Brain microvascular endothelial cell (primary cell): ENCODE data around the gene FXYD6.

Experiments used
- DNase-seq: peaks from one replicate; pipeline ENCODE4 v3.0.0-alpha.2; 2020
- H3K27ac ChIP-seq: fragments of 250-450 bp; sonication (Bioruptor Pico); 2 replicates; pipeline ENCODE4 v1.5.1; 2020; ENCODE audit warnings: mild to moderate bottlenecking, moderate library complexity
- H3K27me3 ChIP-seq: fragments of 250-450 bp; sonication (Bioruptor Pico); replicated peaks from 2 replicates; pipeline ENCODE4 v1.5.1; 2020; ENCODE audit warnings: mild to moderate bottlenecking
- H3K36me3 ChIP-seq: fragments of 250-450 bp; sonication (Bioruptor Pico); replicated peaks from 2 replicates; pipeline ENCODE4 v1.5.1; 2020; ENCODE audit warnings: mild to moderate bottlenecking
- H3K4me3 ChIP-seq: 2 replicates; pipeline ENCODE4 v1.5.1; 2011; ENCODE audit warnings: low read depth, mild to moderate bottlenecking, control low read depth, low read length, moderate library complexity
- CTCF ChIP-seq: IDR thresholded peaks from 2 replicates; pipeline ENCODE4 v1.5.1; 2011; ENCODE audit warnings: low read depth, mild to moderate bottlenecking, moderate library complexity, low read length, control low read depth, inconsistent platforms; ENCODE audit errors: missing control alignments
- in situ Hi-C: cut with HindIII; loops from 2 replicates; pipeline ENCODE4 v1.10.0; 2017; ENCODE audit warnings: low sequenced_read_pairs, low pct_ligation_motif_present

Gene FXYD6

GRCh38 chr11:117822074-117823033 is 54.1 kb downstream of the FXYD6 start:
- in situ Hi-C loops = loop anchor here (25.0 kb wide), 1 partner anchor 385 kb away; no protein-coding TSS in a partner anchor
- DNase-seq = no peak

GRCh38 chr11:117821431-117821830 is 55.0 kb downstream of the FXYD6 start:
- in situ Hi-C loops = loop anchor here (25.0 kb wide), 1 partner anchor 384 kb away; no protein-coding TSS in a partner anchor
- H3K4me3 ChIP-seq = no peak overlapping the region
- no peaks in the 10 kb centered on the region for H3K27me3 ChIP-seq
- no peak for TF ChIP-seq CTCF
- H3K27ac ChIP-seq = no peak overlapping the region
- no peaks in the 10 kb centered on the region for H3K36me3 ChIP-seq
- DNase-seq = no peak

More at GRCh38 chr11:117822074-117823033, 54.1 kb downstream of the FXYD6 start:
- TF ChIP-seq CTCF = peak; percentile 86
- Histone ChIP-seq H3K27me3 (no peaks in the 10 kb centered on the region), H3K27ac (no peak overlapping the region), H3K36me3 (no peaks in the 10 kb centered on the region), H3K4me3 (no peak overlapping the region)

GRCh38 chr11:117820516-117820915 is 55.9 kb downstream of the FXYD6 start:
- H3K36me3 ChIP-seq = no peaks in the 10 kb centered on the region
- DNase-seq = no peak
- H3K27me3 ChIP-seq = no peaks in the 10 kb centered on the region
- no peak for TF ChIP-seq CTCF
- H3K4me3 ChIP-seq = no peak overlapping the region
- in situ Hi-C loops = loop anchor here (25.0 kb wide), 1 partner anchor 383 kb away; no protein-coding TSS in a partner anchor
- H3K27ac ChIP-seq = no peak overlapping the region

- no peaks in the 10 kb centered on the region for H3K27me3 ChIP-seq
- in situ Hi-C loops = loop anchor here (25.0 kb wide), 1 partner anchor 383 kb away; no protein-coding TSS in a partner anchor
- DNase-seq = no peak
- no peaks in the 10 kb centered on the region for H3K36me3 ChIP-seq
- TF ChIP-seq CTCF = no peak
- no peak overlapping the region for H3K4me3 ChIP-seq
- H3K27ac ChIP-seq = no peak overlapping the region
These were observed 56.4 kb downstream of the FXYD6 start for GRCh38 chr11:117820071-117820470.

- in situ Hi-C loops = loop anchor here (25.0 kb wide), 1 partner anchor 382 kb away; no protein-coding TSS in a partner anchor
- no peaks in the 10 kb centered on the region for H3K36me3 ChIP-seq
- DNase-seq = peak; percentile 66
- H3K27me3 ChIP-seq = no peaks in the 10 kb centered on the region
- no peak overlapping the region for H3K4me3 ChIP-seq
- peak; percentile 90 for TF ChIP-seq CTCF
- no peak overlapping the region for H3K27ac ChIP-seq
These were observed 57.1 kb downstream of the FXYD6 start for GRCh38 chr11:117819096-117820040.
